Measurements from ENCODE around the gene SUMO3. TPM values are rescaled to one million over a fixed set of nuclear protein-coding genes. Genes with fewer than 3 reads are reported as not detected.

SUMO3 gene
- total RNA-seq, 1 experiment from 2014 or later = 198 TPM

DNA sequence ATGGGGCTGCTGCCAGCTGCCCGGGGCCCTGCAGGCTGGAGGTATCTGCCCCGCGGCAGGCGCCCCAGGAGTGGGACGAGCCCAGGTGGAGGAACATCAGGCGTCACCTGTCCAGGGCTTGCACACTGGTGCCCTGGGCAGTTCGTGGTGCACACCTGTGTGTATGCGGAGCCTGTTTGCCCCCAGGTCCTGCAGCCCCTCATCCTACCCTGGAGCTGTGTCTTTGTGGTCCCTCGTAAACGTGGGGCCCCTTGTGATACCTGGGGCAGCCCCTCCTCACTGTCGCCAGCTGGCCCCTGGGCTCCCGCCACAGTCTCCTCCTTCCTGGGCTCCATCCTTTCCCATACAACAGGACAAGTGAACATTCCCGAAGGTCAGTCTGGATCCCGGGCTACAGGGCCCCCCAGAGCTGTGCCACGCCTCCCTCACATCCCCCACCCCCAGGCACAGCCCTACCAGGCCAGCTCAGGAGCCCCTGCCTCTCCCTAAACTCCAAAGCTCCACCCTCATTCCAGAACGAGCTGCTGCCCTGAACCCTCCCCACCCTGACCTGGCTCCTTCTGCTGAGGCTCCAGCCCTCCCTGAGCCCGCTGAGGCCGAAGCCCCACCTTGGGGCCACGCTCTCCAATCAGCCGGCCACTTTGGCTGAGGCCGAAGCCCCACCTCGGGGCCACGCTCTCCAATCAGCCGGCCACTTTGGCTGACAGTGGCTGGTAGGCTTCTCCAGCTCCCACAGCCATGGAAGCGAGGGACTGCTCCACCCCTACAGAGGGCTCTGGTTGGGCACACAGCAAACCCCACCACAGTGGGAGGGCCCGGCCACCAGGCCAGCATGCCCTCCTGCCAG is 58.9 kb downstream of the SUMO3 start:
- DNase-seq (ENCODE audit: low read depth) = no peak

DNA sequence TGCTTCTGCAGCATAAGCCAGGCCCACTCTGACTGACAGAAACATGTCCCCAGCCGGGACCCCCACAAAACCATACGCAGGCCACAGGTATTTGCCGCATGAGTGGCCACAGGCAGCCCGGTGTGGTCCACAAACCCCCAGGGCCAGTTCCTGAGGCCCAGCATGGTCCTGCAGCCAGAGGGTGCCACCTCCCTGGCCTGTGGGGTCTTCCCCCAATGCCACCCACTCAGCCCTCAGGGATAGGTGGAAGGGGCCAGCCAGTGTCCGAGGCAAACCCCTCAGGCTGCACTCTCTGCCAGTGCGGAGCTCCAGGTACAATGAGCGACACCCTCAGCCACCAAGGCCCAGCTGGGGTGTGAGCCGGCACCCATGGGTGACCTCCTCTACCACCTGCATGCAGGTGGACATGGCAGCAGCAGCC is 59.7 kb downstream of the SUMO3 start:
- no peak for DNase-seq (ENCODE audit: low read depth)

DNA sequence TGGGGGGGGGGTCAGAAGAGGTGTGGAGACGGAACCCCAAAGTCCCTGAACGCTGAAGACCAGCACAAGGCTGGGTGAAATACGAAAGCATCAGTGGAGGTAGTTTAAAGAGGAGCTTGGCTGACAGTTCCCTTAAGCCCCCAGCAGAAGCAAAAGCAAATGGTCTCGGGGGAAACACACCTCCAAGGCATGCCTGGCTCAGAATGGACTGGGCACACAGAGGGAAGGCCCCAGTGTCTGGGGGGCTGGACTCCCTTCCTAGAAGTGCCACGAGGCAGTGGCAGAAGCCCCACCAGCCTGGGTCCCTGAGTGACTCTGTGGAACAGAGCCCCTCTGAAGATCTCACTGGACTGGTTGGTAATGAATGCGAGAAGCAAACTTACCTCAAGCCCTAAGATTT is 60.1 kb downstream of the SUMO3 start:
- DNase-seq (ENCODE audit: low read depth) = no peak

DNA sequence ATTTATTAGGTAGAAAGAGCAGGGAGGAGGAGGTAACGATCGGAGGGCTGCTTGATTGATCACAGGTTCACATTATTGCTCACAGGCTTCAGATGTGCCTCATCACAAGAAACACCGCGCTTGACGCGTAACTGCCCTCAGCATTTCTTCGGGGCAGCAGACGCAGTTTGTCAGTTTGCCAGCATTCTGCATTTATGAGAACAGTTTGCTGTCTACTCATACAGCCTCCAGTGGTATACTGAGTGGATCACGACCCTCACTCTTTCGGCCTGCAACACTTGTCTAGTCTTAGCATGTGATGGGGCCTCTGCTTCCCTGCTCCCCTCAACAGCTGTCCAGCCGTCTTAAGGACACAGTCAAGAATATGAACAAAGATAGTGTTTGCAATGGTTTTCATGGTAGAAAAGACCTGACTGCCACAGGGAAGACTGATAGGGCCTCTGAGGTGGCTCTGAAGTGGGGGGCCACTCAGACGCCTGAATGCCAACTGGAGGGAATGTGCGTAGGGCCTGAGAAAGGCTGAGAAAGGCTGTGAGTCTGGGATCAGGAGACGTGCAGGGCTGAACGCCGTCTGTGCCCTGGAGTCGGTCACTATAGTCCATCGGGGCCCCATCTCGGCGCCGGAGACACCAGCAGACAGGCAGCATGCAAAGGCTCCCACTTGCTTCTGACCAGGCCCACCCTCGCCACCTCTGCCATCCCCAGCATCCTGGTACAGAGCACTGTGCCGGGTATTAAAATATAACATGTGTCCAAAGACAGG is 61.3 kb downstream of the SUMO3 start:
- DNase-seq (ENCODE audit: low read depth) = peak; percentile 29

Other genes starting within 250 kb of the SUMO3 start
- not detected in 2 replicates for gene KRTAP10-4, start 244.3 kb downstream of the SUMO3 start, total RNA-seq (2014; rRNA removed; shearing (Covaris generic))
- not detected in 2 replicates for gene KRTAP10-5, start 237.5 kb downstream of the SUMO3 start, total RNA-seq (2014; rRNA removed; shearing (Covaris generic))
- not detected in 2 replicates for gene KRTAP10-6, start 225.6 kb downstream of the SUMO3 start, total RNA-seq (2014; rRNA removed; shearing (Covaris generic))
- gene KRTAP10-7, start 217.5 kb downstream of the SUMO3 start, total RNA-seq (2014; rRNA removed; shearing (Covaris generic)) = not detected in 2 replicates
- gene KRTAP10-8, start 206.0 kb downstream of the SUMO3 start, total RNA-seq (2014; rRNA removed; shearing (Covaris generic)) = not detected in 2 replicates
- not detected in 2 replicates for gene KRTAP10-9, start 191.0 kb downstream of the SUMO3 start, total RNA-seq (2014; rRNA removed; shearing (Covaris generic))
- gene KRTAP10-10, start 180.7 kb downstream of the SUMO3 start, total RNA-seq (2014; rRNA removed; shearing (Covaris generic)) = not detected in 2 replicates
- not detected in 2 replicates for gene KRTAP10-11, start 171.6 kb downstream of the SUMO3 start, total RNA-seq (2014; rRNA removed; shearing (Covaris generic))
- not detected in 2 replicates for gene KRTAP12-4, start 163.4 kb downstream of the SUMO3 start, total RNA-seq (2014; rRNA removed; shearing (Covaris generic))
- gene KRTAP12-3, start 160.1 kb downstream of the SUMO3 start, total RNA-seq (2014; rRNA removed; shearing (Covaris generic)) = not detected in 2 replicates
- gene KRTAP12-2, start 151.1 kb downstream of the SUMO3 start, total RNA-seq (2014; rRNA removed; shearing (Covaris generic)) = not detected in 2 replicates
- gene KRTAP12-1, start 135.9 kb downstream of the SUMO3 start, total RNA-seq (2014; rRNA removed; shearing (Covaris generic)) = not detected in 2 replicates
- not detected in 2 replicates for gene KRTAP10-12, start 120.9 kb downstream of the SUMO3 start, total RNA-seq (2014; rRNA removed; shearing (Covaris generic))
- not detected in 2 replicates for gene TSPEAR, start 106.5 kb downstream of the SUMO3 start, total RNA-seq (2014; rRNA removed; shearing (Covaris generic))
- gene UBE2G2, start 16.2 kb downstream of the SUMO3 start, total RNA-seq (2014; rRNA removed; shearing (Covaris generic)) = 74.0 and 90.6 TPM in 2 replicates
- 470 and 558 TPM in 2 replicates for gene PTTG1IP, start 55.6 kb upstream of the SUMO3 start, total RNA-seq (2014; rRNA removed; shearing (Covaris generic))
- 0.10 TPM in 1 of 2 replicates, not detected in the other for gene ITGB2, start 102.8 kb upstream of the SUMO3 start, total RNA-seq (2014; rRNA removed; shearing (Covaris generic))
- 10.8 and 23.4 TPM in 2 replicates for gene SLX9, start 122.0 kb upstream of the SUMO3 start, total RNA-seq (2014; rRNA removed; shearing (Covaris generic))

Data from M059J (cell line).